ENCODE measurements around the gene ITGA11.
A peak's percentile ranks its signal among the peaks of the same experiment; 100 is the strongest.

Gene ITGA11

DNA sequence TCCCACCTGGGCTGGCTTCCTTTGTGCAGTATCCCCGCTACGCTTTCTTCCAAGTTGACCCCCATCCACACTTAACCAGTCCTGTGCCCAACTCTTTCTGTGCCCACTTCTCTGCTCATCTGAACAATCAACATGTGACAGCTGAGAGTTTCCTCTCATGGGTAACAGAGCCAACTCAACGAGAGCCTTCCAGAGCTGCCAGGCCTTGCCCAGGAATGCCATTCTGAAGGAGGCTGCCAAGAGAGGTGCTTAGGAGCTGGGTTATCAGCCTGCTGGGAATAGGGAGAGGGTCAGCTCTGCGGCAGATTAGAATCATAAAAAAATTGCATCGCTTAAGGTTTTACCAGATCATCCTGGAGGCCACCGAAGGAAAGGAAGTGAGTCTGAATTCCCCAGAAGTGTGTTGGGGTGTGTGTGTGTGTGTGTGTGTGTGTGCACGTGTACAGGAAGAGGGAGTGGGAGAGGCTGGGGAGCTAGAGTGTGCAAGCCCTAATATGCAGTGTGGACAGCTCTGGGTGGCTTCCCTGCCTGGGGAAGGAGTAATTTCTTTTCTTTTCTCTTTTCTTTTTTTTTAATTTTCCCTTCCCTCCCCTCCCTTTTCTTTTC lies 66.7 kb downstream of the ITGA11 start:
- DNase-seq (ENCODE audit: low read depth) = no peak
- H3K4me3 ChIP-seq (ENCODE audit: low read depth, low read length) = no peak overlapping the region

DNA sequence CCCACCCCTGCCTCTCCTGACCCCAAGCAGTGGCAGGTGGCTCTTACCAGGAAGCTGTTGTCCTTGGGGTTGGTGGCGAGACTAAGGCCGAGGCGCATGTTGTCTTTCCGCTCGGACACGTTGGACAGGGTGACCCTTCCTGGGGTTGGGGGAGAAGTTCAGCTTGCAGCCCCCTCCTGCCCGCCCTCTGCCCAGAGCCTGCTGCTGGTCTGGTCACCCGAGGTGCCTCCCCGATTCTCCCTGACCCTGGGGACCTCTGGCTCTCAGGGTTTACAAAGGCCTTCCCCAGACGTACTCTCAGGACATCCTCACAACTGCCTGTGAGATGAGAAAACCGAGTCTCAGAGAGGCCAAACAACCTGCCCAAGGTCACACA lies 67.3 kb downstream of the ITGA11 start:
- H3K4me3 ChIP-seq (ENCODE audit: low read depth, low read length) = no peak overlapping the region
- DNase-seq (ENCODE audit: low read depth) = no peak

DNA sequence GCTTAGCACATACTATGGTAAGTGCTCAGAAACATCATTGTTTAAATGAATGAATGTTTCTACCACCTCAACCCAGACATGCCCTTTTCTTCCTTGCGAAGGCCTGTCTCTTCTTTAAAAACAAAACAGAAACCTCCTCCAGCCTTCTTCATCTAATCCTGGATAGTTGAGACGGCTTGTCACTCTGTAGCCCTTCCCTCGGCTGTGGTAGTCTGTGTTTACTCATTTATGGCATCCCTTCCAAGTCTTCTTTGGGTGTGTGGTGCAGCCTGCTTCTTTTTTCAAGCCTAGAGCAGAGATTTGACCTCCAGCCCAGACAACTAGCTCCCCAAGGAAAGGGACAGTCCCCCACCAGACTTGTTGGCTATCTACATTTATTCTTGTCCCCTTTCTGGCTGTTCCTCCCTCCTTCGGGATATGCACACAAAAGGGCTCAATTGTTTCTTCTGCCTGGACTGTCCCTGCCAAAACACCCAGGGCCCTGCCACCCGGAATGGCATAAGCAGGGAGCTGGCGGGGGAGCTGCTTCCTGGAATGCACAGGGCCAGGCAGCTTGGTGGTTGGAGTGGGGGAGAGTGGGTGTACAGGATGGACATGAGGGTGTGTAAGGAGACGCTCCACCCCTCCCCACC lies 67.8 kb downstream of the ITGA11 start:
- DNase-seq (ENCODE audit: low read depth) = no peak
- H3K4me3 ChIP-seq (ENCODE audit: low read depth, low read length) = no peak overlapping the region

- H3K4me3 ChIP-seq (ENCODE audit: low read depth, low read length) = no peak overlapping the region
Observed at GRCh38 chr15:68363353-68363752, 68.6 kb downstream of the ITGA11 start.

DNA sequence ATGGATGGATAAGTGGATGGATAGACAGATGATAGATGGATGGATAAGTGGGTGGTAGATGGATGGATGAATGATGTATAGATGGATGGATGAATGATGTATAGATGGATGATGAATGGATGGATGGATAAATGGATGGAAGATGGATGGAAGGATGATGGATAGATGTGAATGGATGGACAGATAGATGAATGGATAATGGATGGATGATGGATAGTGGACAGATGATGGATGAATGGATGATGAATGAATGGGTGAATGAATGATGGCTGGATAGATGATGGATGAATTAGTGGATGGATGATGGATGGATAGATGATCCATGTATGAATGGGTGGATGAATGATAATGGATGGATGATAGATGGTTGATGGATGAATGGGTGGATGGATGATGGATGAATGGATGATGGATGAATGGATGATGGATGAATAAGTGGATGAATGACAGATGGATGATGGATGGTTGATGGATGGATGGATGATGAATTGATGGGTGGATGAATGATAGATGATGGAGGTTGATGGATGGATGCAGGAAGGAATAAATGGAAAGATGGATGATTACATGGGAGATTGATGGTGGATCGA lies 69.3 kb downstream of the ITGA11 start:
- no peak for DNase-seq (ENCODE audit: low read depth)
- H3K4me3 ChIP-seq (ENCODE audit: low read depth, low read length) = no peak overlapping the region

More at GRCh38 chr15:68363353-68363752, 68.6 kb downstream of the ITGA11 start:
- no peak for DNase-seq (ENCODE audit: low read depth)

DNA sequence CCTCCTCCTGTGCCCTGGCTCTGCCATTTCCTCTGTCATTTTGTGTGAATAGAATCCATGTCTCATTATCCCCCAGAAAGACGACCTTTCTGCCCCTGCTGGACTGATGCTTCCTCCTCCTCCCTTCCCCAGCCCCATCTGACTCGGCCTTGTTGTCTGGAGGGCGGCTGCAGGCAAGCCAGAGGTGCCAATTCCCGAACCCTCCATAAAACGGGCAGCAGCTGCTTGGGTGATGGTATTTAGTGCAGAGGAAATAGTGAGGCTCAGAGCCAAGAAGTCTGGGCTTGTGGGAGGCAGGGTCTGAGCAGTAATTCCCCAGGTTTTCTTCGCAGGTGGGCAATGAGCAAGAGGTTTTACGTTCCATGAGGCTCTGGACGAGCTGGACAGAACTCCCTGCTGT lies 71.2 kb downstream of the ITGA11 start:
- no peak overlapping the region for H3K4me3 ChIP-seq (ENCODE audit: low read depth, low read length)
- no peak for DNase-seq (ENCODE audit: low read depth)

GRCh38 chr15:68356778-68357177 lies 75.2 kb downstream of the ITGA11 start:
- DNase-seq (ENCODE audit: low read depth) = no peak
- H3K4me3 ChIP-seq (ENCODE audit: low read depth, low read length) = no peak overlapping the region

- peak; percentile 92 for DNase-seq (ENCODE audit: low read depth)
- H3K4me3 ChIP-seq (ENCODE audit: low read depth, low read length) = no peak overlapping the region
Observed at GRCh38 chr15:68354923-68355322, 77.0 kb downstream of the ITGA11 start.

GRCh38 chr15:68354268-68354667 lies 77.7 kb downstream of the ITGA11 start:
- no peak overlapping the region for H3K4me3 ChIP-seq (ENCODE audit: low read depth, low read length)
- DNase-seq (ENCODE audit: low read depth) = no peak

DNA sequence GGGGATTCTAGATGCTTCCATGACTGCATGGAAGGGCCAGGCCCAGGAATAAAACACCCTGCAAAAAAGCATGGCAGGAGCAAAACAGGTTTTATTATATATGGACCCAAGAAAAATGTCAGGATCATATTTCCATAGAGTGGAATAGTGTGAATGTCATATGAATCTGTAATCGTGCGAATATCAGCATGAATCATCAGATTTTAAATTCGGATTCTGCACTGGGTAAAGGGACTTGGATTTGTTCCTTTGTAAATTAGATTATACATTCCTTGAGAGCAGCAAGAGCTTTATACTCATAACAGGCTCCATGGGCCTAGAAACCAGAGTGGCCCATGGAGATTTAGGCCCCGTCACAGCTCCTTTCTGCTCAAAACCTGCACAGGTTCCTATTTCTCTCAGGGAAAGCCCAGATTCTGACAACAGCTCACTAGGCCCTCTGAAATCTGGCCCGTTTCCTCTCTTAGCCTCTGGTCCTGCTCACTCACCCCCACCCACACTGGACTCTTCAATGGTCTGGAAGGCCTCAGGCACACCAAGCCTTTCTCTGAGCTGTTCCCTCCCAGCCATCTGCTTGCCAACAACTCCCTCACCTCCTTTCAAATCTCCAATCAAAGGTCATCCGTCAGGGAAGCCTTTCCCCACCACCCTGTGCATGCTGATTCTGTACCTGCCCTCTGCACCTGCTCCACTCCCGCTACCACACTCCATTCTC lies 78.4 kb downstream of the ITGA11 start:
- H3K4me3 ChIP-seq (ENCODE audit: low read depth, low read length) = no peak overlapping the region
- no peak for DNase-seq (ENCODE audit: low read depth)

DNA sequence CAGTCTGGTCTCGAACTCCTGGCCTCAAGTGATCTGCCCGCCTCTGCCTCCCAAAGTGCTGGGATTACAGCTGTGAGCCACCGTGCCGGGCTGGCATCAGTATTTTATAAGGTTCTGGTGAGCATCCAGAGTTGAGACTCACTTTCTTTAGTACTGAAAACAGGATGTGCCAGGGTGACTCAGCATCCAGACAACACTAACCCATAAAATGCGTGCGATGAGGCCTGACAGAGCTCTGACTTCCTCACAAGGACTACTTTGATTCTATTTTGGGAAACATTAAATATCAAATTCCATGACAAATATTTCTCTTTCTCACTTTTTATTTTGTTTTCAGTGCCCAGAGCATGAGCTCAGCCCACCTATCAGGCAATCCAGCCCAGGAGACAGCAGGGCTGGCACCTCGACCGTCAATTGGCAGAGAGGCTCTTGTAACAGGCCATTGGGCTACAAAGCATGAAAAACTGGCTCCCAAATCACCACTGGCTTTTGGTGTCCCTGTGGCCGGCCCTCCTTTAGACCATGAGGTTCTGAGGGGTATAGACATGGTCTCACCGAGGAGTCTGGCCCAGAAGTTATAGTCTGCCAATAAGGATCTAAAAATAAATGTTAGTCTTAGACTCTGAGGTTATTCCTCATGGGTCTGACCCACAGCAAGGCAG lies 79.4 kb downstream of the ITGA11 start:
- DNase-seq (ENCODE audit: low read depth) = peak; percentile 91

DNA sequence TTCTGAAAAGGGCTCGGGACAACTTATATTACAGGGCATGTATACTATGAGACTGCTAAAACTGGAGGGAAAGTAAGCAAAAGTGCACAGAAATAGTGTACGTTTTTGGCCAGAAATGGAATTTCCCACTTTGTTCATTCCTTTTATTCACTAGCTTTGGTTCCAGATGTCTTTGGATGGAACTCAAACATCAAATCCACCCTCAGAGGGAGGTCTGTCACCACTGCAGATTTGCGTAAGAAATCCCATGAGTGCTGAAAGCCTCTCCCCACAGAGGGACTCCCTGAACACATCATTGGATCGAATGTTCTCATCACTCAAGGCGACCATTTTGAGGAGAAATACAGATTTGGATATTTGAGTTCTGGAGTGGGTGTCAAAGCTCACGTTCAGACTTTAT lies 82.8 kb downstream of the ITGA11 start:
- no peak overlapping the region for H3K4me3 ChIP-seq (ENCODE audit: low read depth, low read length)
- DNase-seq (ENCODE audit: low read depth) = no peak

More for the DNA sequence above, 79.4 kb downstream of the ITGA11 start:
- H3K4me3 ChIP-seq (ENCODE audit: low read depth, low read length) = no peak overlapping the region

DNA sequence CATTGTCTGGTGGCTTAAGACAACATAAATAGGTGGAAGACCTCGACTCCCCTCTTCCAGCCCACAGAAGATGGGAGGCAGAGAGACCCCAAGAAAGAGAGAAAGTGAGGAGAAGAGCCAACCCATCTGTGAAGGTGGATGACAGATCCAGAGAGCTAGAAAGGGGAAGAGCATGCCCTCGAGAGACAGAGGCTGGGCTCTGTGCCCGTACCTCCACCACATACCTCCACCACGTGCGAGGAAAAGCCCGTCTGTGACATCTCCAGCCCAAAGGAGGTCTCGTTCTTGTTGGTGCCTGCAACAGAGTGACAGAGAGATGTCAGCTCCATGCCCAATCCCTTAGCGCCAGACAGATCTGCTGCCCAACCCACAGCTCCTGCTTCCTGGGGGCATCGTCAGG lies 83.4 kb downstream of the ITGA11 start:
- DNase-seq (ENCODE audit: low read depth) = no peak
- no peak overlapping the region for H3K4me3 ChIP-seq (ENCODE audit: low read depth, low read length)

GRCh38 chr15:68348081-68348480 lies 83.9 kb downstream of the ITGA11 start:
- no peak overlapping the region for H3K4me3 ChIP-seq (ENCODE audit: low read depth, low read length)
- no peak for DNase-seq (ENCODE audit: low read depth)

GRCh38 chr15:68347392-68347791 lies 84.6 kb downstream of the ITGA11 start:
- no peak overlapping the region for H3K4me3 ChIP-seq (ENCODE audit: low read depth, low read length)
- peak; percentile 76 for DNase-seq (ENCODE audit: low read depth)

- DNase-seq (ENCODE audit: low read depth) = no peak
- H3K4me3 ChIP-seq (ENCODE audit: low read depth, low read length) = no peak overlapping the region
Observed at GRCh38 chr15:68346979-68347378, 85.0 kb downstream of the ITGA11 start.

- H3K4me3 ChIP-seq (ENCODE audit: low read depth, low read length) = no peak overlapping the region
- no peak for DNase-seq (ENCODE audit: low read depth)
Observed at GRCh38 chr15:68345481-68345880, 86.5 kb downstream of the ITGA11 start.

- H3K4me3 ChIP-seq (ENCODE audit: low read depth, low read length) = no peak overlapping the region
- DNase-seq (ENCODE audit: low read depth) = no peak
Observed at GRCh38 chr15:68344600-68344999, 87.4 kb downstream of the ITGA11 start.

GRCh38 chr15:68343579-68344225 lies 88.3 kb downstream of the ITGA11 start:
- H3K4me3 ChIP-seq (ENCODE audit: low read depth, low read length) = no peak overlapping the region
- no peak for DNase-seq (ENCODE audit: low read depth)
